ENCODE data around the gene DHX30. TPM values are rescaled to one million over a fixed set of nuclear protein-coding genes. Genes with fewer than 3 reads are reported as not detected.

Gene DHX30
- polyA plus RNA-seq, 1 donor (not counting 4 experiments of a cell fraction or from before 2014, with no cell fraction given) = 28.3 TPM

DNA sequence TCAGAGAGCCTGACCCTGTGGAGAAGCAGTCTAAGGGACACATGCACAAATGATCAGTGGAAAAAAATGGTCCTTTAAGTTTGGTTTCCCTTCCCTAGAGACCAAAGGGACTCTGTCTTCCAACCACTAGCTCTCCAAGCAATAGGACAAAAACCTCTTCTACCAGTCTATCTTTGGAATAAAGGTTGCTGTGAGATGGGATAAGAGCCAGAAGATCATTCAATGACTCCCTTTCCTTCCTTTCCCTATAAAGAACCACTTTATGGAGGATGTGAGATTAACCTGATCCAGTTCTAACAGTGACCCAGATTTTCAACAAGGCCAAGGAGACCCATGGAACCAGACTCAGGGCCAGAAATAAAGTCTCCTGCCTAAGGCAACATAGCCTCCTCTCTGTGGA is 74.8 kb downstream of the DHX30 start:
- Histone ChIP-seq H3K9me3 (ENCODE audit: control insufficient read depth, low read depth, low read length) (no peaks in the 10 kb centered on the region), H3K4me2 (ENCODE audit: control insufficient read depth, extremely low read depth, insufficient read depth, low read depth, low read length) (no peak overlapping the region), H3K4me1 (ENCODE audit: control insufficient read depth, extremely low read depth, insufficient read depth, low read length) (peaks cover 24% of the 10 kb centered on the region), H3K79me2 (ENCODE audit: control insufficient read depth, insufficient read depth, low read length) (no peaks in the 10 kb centered on the region), H4K20me1 (ENCODE audit: control insufficient read depth, extremely low read depth, insufficient read depth, low read length) (no peaks in the 10 kb centered on the region), H3K9me1 (ENCODE audit: control insufficient read depth, extremely low read depth, insufficient read depth, low read length) (no peaks in the 10 kb centered on the region), H3K4me3 (ENCODE audit: control insufficient read depth in 2 of 3, extremely low read depth in 1 of 3, insufficient read depth in 2 of 3, low read depth in 1 of 3, low read length in 3 of 3) (no peak overlapping the region), H3K27ac (ENCODE audit: control insufficient read depth, insufficient read depth, low read length) (no peak overlapping the region), H3K9ac (ENCODE audit: control insufficient read depth, extremely low read depth, insufficient read depth, low read length) (no peak overlapping the region), H2AFZ (ENCODE audit: control insufficient read depth, low read length) (no peak overlapping the region), H3K36me3 (ENCODE audit: control insufficient read depth in 2 of 2, extremely low read depth in 1 of 2, insufficient read depth in 2 of 2, low read length in 2 of 2) (peaks cover 3 to 7% of the 10 kb centered on the region in 2 experiments), H3K27me3 (ENCODE audit: control insufficient read depth, extremely low read depth, insufficient read depth, low read length) (no peaks in the 10 kb centered on the region)
- dilution Hi-C loops (cut with MboI; ENCODE audit: extremely low pct_ligation_motif_present, low sequenced_read_pairs) = no loop called here
- DNase-seq (ENCODE audit: low read depth, low spot score) = no peak
- no peak for TF ChIP-seq CTCF (optimal IDR thresholded peaks at IDR 0.05 in 1 of 3, IDR thresholded peaks at IDR 0.05 in 1 of 3, conservative IDR thresholded peaks at IDR 0.05 in 1 of 3; ENCODE audit: extremely low read depth in 1 of 3, insufficient read depth in 2 of 3, low read length in 3 of 3)
- TF ChIP-seq EZH2 (IDR thresholded peaks at IDR 0.05; ENCODE audit: low read length) = no peak
- FAIRE-seq = no peak

- Histone ChIP-seq H3K36me3 (ENCODE audit: control insufficient read depth in 2 of 2, extremely low read depth in 1 of 2, insufficient read depth in 2 of 2, low read length in 2 of 2) (peaks cover 0 to 10% of the 10 kb centered on the region in 2 experiments), H3K9me1 (ENCODE audit: control insufficient read depth, extremely low read depth, insufficient read depth, low read length) (no peaks in the 10 kb centered on the region), H3K4me2 (ENCODE audit: control insufficient read depth, extremely low read depth, insufficient read depth, low read depth, low read length) (no peak overlapping the region), H3K4me1 (ENCODE audit: control insufficient read depth, extremely low read depth, insufficient read depth, low read length) (peaks cover 6% of the 10 kb centered on the region), H2AFZ (ENCODE audit: control insufficient read depth, low read length) (no peak overlapping the region), H3K9ac (ENCODE audit: control insufficient read depth, extremely low read depth, insufficient read depth, low read length) (no peak overlapping the region), H3K4me3 (ENCODE audit: control insufficient read depth in 2 of 3, extremely low read depth in 1 of 3, insufficient read depth in 2 of 3, low read depth in 1 of 3, low read length in 3 of 3) (no peak overlapping the region), H3K27me3 (ENCODE audit: control insufficient read depth, extremely low read depth, insufficient read depth, low read length) (no peaks in the 10 kb centered on the region), H3K9me3 (ENCODE audit: control insufficient read depth, low read depth, low read length) (no peaks in the 10 kb centered on the region), H4K20me1 (ENCODE audit: control insufficient read depth, extremely low read depth, insufficient read depth, low read length) (no peaks in the 10 kb centered on the region), H3K27ac (ENCODE audit: control insufficient read depth, insufficient read depth, low read length) (no peak overlapping the region), H3K79me2 (ENCODE audit: control insufficient read depth, insufficient read depth, low read length) (no peaks in the 10 kb centered on the region)
- no peak for TF ChIP-seq CTCF (optimal IDR thresholded peaks at IDR 0.05 in 1 of 3, IDR thresholded peaks at IDR 0.05 in 1 of 3, conservative IDR thresholded peaks at IDR 0.05 in 1 of 3; ENCODE audit: extremely low read depth in 1 of 3, insufficient read depth in 2 of 3, low read length in 3 of 3)
- TF ChIP-seq EZH2 (IDR thresholded peaks at IDR 0.05; ENCODE audit: low read length) = no peak
- DNase-seq (ENCODE audit: low read depth, low spot score) = no peak
- dilution Hi-C loops (cut with MboI; ENCODE audit: extremely low pct_ligation_motif_present, low sequenced_read_pairs) = no loop called here
- FAIRE-seq = no peak
Observed at GRCh38 chr3:47882338-47882737, 79.4 kb downstream of the DHX30 start.
